Gastrocnemius medialis (tissue), 4 donors: ENCODE data around the gene STK17A. TPM values are rescaled to one million over a fixed set of nuclear protein-coding genes. Genes with fewer than 3 reads are reported as not detected.

Experiments used
- ATAC-seq, 2 donors: fragments of 150-250 bp; one replicate each; pipeline ENCODE4 v1.9.1; 2016
- DNase-seq, 2 donors: peaks; one replicate each; pipeline ENCODE4 v3.0.0-alpha.2; 2019
- H3K27ac ChIP-seq, 4 donors: fragments of 200-600 bp; sonication (generic); 1 replicate in 1 of 4; 2 replicates in 3 of 4; pipeline ENCODE4 v1.5.1; 2016 to 2018; ENCODE audit warnings: mild to moderate bottlenecking in 2 of 4, moderate library complexity in 1 of 4
- H3K27me3 ChIP-seq, 3 donors: fragments of 200-600 bp; sonication (generic) in 2 of 3; 1 replicate in 1 of 3; 2 replicates in 2 of 3; pipeline versions ENCODE4 v1.5.1 to v1.6.0; 2016 to 2019; ENCODE audit warnings: mild to moderate bottlenecking in 1 of 3, moderate library complexity in 1 of 3
- H3K36me3 ChIP-seq, 2 donors: fragments of 200-600 bp; sonication (generic) in 1 of 2; one replicate each; pipeline ENCODE4 v1.5.1; 2017 to 2018
- H3K4me1 ChIP-seq, 2 donors: fragments of 200-600 bp; sonication (generic) in 1 of 2; one replicate each; pipeline ENCODE4 v1.5.1; 2016 to 2017; ENCODE audit warnings: mild to moderate bottlenecking in 2 of 2
- H3K4me3 ChIP-seq, 4 donors: fragments of 200-600 bp; sonication (generic) in 3 of 4; 1 replicate in 1 of 4; 2 replicates in 3 of 4; pipeline ENCODE4 v1.5.1; 2016 to 2019; ENCODE audit warnings: mild to moderate bottlenecking in 2 of 4
- H3K9me3 ChIP-seq, 3 donors: fragments of 200-600 bp; sonication (generic) in 2 of 3; 1 replicate in 1 of 3; 2 replicates in 2 of 3; pipeline ENCODE4 v1.5.1; 2016 to 2019
- CTCF ChIP-seq, 5 experiments: fragments of 450-650 bp in 3 of 5; fragments of 200-600 bp in 2 of 5; sonication (generic) in 2 of 5; IDR thresholded peaks in 4 of 5; conservative IDR thresholded peaks in 1 of 5; 1 replicate in 4 of 5; 2 replicates in 1 of 5; pipeline ENCODE4 v1.5.1; 2016 to 2019; ENCODE audit warnings: antibody characterized with exemption in 5 of 5, mild to moderate bottlenecking in 3 of 5, moderate library complexity in 3 of 5
- POLR2A ChIP-seq, 2 donors: fragments of 450-650 bp; IDR thresholded peaks; one replicate each; pipeline ENCODE4 v1.6.1; 2017; ENCODE audit warnings: antibody characterized with exemption in 2 of 2, mild to moderate bottlenecking in 2 of 2, moderate library complexity in 2 of 2
- in situ Hi-C, 4 donors: fragments of 200-750 bp; cut with MboI; loops; one replicate each; pipeline versions ENCODE4 v1.15.0 to v1.8.0; 2017; ENCODE audit warnings: low sequenced_read_pairs in 4 of 4
- intact Hi-C: fragments of 100-400 bp; cut with DNase I; formaldehyde crosslinking; loops from one replicate; pipeline ENCODE4 v1.15.1; 2023; ENCODE audit warnings: low total_unique reads
- total RNA-seq, 4 donors: library from RNA; depleted of rRNA; stranded (reverse); fragments of >200 nt; gene quantifications; one replicate each; pipeline versions ENCODE4 v1.1.0 to v1.2.3, GENCODE V29; 2016

Gene STK17A
- total RNA-seq, 4 donors from 2014 or later, result 19.7 to 22.3 (median 21.4) TPM

DNA sequence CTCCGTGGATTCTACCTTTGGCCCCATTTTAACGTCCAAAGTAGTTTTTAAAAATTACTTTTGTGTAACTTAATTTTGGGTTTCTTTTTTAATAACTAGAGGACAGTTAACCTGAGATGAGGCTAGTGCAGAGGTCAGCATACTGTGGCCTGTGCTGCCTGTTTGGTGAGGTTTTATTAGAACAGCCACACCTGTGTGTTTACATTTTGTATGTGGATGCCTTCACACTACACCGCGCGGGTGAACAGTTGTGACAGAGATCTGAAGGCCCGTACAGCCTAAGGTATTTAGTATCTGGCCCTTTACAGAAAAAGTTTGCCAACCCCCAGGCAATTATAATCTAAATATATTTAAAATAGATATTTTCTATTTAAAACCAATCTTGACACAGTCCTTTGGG is 46.9 kb downstream of the STK17A start:
- Histone ChIP-seq H3K36me3 (peaks cover 0 to 46% of the 10 kb centered on the region in 2 donors), H3K9me3 (no peaks in the 10 kb centered on the region), H3K27ac (no peak overlapping the region), H3K27me3 (no peaks in the 10 kb centered on the region), H3K4me1 (no peaks in the 10 kb centered on the region), H3K4me3 (no peak overlapping the region)
- no peak for ATAC-seq
- intact Hi-C loops (no loop called here), in situ Hi-C loops (no loop called here)
- DNase-seq, result no peak
- TF ChIP-seq POLR2A (IDR thresholded peaks at IDR 0.05), result no peak
- TF ChIP-seq CTCF (IDR thresholded peaks at IDR 0.05 in 4 of 5, conservative IDR thresholded peaks at IDR 0.05 in 1 of 5), result no peak

DNA sequence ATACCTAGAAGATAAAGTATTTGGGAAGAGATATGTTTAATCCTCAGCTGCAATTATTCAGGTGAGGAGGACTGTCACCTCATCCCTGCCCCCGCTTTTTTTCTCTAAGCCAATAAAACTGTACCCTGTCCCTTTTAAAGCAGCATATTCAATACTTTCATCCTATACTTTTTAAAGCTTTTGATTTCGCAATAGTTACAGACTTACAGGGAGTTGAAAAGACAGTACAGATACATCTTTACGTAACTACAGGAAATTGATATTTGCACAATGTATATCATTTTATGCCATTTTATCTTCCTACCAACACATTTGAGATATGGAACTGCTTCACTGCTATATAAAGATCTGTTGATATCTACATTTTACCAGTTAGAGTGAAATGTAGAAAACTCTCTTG is 47.6 kb downstream of the STK17A start:
- in situ Hi-C loops, result no loop called here
- Histone ChIP-seq H3K27me3 (no peaks in the 10 kb centered on the region), H3K9me3 (no peaks in the 10 kb centered on the region), H3K4me3 (no peak overlapping the region), H3K36me3 (peaks cover 0 to 46% of the 10 kb centered on the region in 2 donors), H3K27ac (no peak overlapping the region), H3K4me1 (no peaks in the 10 kb centered on the region)
- TF ChIP-seq POLR2A (IDR thresholded peaks at IDR 0.05) (no peak), CTCF (IDR thresholded peaks at IDR 0.05 in 4 of 5, conservative IDR thresholded peaks at IDR 0.05 in 1 of 5) (no peak)
- intact Hi-C loops, result no loop called here
- DNase-seq (no peak), ATAC-seq (no peak)

- Histone ChIP-seq H3K36me3 (peaks cover 0 to 48% of the 10 kb centered on the region in 2 donors), H3K4me1 (no peaks in the 10 kb centered on the region), H3K27me3 (no peaks in the 10 kb centered on the region), H3K27ac (no peak overlapping the region), H3K9me3 (no peaks in the 10 kb centered on the region), H3K4me3 (no peak overlapping the region)
- intact Hi-C loops, result no loop called here
- no peak for TF ChIP-seq POLR2A (IDR thresholded peaks at IDR 0.05)
- TF ChIP-seq CTCF (IDR thresholded peaks at IDR 0.05 in 4 of 5, conservative IDR thresholded peaks at IDR 0.05 in 1 of 5), result no peak
- in situ Hi-C loops, result no loop called here
- ATAC-seq (no peak), DNase-seq (no peak)
These were observed 48.7 kb downstream of the STK17A start for GRCh38 chr7:43631559-43631958.

- TF ChIP-seq POLR2A (IDR thresholded peaks at IDR 0.05) (no peak), CTCF (IDR thresholded peaks at IDR 0.05 in 4 of 5, conservative IDR thresholded peaks at IDR 0.05 in 1 of 5) (no peak)
- in situ Hi-C loops (no loop called here), intact Hi-C loops (no loop called here)
- no peak overlapping the region for H3K4me3 ChIP-seq
- peaks cover 0 to 56% of the 10 kb centered on the region in 2 donors for H3K36me3 ChIP-seq
- H3K27me3 ChIP-seq, result no peaks in the 10 kb centered on the region
- H3K9me3 ChIP-seq, result no peaks in the 10 kb centered on the region
- ATAC-seq (no peak), DNase-seq (no peak)
- H3K27ac ChIP-seq, result no peak overlapping the region
- H3K4me1 ChIP-seq, result no peaks in the 10 kb centered on the region
These were observed 49.8 kb downstream of the STK17A start for GRCh38 chr7:43632746-43633145.

- ATAC-seq (no peak), DNase-seq (no peak)
- no peaks in the 10 kb centered on the region for H3K4me1 ChIP-seq
- no peaks in the 10 kb centered on the region for H3K9me3 ChIP-seq
- intact Hi-C loops (no loop called here), in situ Hi-C loops (no loop called here)
- H3K4me3 ChIP-seq, result no peak overlapping the region
- H3K27ac ChIP-seq, result no peak overlapping the region
- peaks cover 0 to 63% of the 10 kb centered on the region in 2 donors for H3K36me3 ChIP-seq
- TF ChIP-seq POLR2A (IDR thresholded peaks at IDR 0.05) (no peak), CTCF (IDR thresholded peaks at IDR 0.05 in 4 of 5, conservative IDR thresholded peaks at IDR 0.05 in 1 of 5) (no peak)
- H3K27me3 ChIP-seq, result no peaks in the 10 kb centered on the region
These were observed 51.5 kb downstream of the STK17A start for GRCh38 chr7:43634384-43634783.
